HL-60/S4 treated with retinoic acid at 250 ng/mL for 4 days and 3 days (cell line): ENCODE data around the gene CCDC122.

Experiments
- in situ Hi-C: fragments of 300-500 bp; cut with MboI; formaldehyde crosslinking; loops from 2 replicates; pipeline ENCODE4 v1.7.0; 2022; ENCODE audit warnings: low sequenced_read_pairs

CCDC122 gene

GRCh38 chr13:43805071-43805468, 74.5 kb downstream of the CCDC122 start:
- in situ Hi-C loops, result no loop called here

GRCh38 chr13:43804461-43805070, 75.0 kb downstream of the CCDC122 start:
- in situ Hi-C loops, result no loop called here

GRCh38 chr13:43802511-43802910, 77.0 kb downstream of the CCDC122 start:
- in situ Hi-C loops, result no loop called here

- in situ Hi-C loops, result no loop called here
Observed at GRCh38 chr13:43800828-43801227, 78.7 kb downstream of the CCDC122 start.

DNA sequence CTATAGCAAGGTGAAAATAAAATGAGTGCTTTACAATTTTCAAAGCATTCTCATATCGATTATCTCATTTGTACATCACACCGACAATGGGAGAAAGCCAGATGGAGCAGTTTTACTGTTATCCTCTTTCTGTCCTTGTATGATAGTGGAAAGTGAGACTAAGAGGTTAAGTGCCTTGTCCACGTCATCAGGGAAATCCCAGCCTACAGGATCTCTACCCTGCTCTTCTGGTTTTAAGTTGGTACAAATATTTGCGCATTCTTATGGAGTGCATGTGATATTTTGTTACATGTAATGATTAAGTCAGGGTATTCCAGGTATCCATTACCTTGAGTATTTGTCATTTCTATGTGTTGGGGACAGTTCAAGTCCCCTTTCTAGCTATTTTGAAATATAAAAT, 80.3 kb downstream of the CCDC122 start:
- in situ Hi-C loops, result no loop called here

GRCh38 chr13:43797869-43798268, 81.7 kb downstream of the CCDC122 start:
- in situ Hi-C loops, result no loop called here

DNA sequence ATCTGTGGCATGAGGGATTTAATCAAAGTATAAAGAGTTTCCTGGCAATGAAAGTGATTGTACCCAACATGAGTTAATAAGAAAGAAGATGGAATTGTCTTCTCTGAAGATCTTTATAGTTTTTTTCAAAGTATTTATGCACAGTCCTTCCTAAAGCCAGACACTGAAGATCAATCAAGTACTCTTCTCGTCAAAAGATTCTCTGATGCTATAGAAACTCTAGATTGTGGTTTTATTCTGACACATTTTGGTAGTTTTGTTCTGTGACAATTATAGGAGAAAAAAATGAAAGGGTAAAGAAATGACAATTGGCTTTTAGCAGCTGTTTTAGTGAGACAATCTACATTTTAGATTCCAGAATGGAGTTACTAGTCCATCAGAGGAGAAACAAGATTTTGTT, 82.4 kb downstream of the CCDC122 start:
- in situ Hi-C loops, result no loop called here

- in situ Hi-C loops, result no loop called here
Observed at GRCh38 chr13:43794416-43794815, 85.1 kb downstream of the CCDC122 start.

DNA sequence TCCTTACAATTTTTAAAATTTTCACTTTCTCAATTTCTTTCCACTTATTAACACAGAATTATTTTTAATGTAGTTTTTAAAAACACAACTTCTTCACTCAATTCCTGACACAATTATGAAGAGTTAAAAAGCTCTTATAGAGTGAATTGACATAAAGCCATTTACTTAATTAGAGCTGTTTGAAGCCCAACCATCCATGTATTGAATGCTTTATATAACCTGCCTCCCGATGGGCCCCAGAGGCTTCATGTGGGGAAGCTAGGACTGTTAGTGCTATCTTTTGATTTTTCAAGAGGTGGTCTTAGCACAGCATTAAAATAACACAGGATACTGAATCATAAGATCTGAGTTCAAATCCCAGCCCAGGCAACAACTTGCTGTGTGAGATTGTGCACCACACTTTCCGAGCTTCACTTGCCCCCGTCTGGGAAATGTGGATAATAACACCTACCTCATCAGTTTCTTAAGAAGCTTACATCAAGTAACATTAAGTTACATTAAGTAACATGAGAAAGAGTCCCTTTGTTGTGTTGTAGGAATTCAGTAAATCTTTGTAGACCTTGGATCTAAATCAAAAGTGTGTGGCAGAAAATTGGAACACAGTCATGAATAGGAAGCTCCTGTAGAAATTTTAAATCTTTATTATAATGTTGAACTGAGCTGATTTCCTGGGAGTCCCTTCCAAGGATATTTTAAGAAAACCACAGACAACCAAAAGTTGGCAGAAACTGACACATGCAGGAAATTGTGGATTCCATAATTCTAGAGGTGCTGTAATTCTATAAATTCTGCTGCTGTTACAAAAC, 87.3 kb downstream of the CCDC122 start:
- in situ Hi-C loops, result no loop called here

GRCh38 chr13:43787997-43788396, 91.5 kb downstream of the CCDC122 start:
- in situ Hi-C loops, result no loop called here

DNA sequence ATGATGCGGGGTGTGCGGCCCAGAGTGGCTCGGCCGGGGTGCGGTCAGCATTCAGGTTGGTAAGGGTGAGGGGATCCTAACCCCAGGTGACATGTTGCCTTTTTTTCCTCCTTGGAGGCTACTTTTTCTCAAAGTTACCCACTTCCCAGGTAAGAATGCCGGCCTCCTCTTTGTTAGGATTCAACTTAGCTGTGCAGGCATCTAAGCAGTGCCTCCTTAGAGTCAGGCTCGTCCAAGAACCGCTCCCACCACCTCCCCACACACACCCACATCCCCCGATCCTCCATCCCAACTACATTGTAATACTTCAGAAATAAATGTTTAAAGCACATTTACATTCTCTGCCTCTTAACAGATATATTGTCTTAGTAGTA, 92.0 kb downstream of the CCDC122 start:
- in situ Hi-C loops, result no loop called here

DNA sequence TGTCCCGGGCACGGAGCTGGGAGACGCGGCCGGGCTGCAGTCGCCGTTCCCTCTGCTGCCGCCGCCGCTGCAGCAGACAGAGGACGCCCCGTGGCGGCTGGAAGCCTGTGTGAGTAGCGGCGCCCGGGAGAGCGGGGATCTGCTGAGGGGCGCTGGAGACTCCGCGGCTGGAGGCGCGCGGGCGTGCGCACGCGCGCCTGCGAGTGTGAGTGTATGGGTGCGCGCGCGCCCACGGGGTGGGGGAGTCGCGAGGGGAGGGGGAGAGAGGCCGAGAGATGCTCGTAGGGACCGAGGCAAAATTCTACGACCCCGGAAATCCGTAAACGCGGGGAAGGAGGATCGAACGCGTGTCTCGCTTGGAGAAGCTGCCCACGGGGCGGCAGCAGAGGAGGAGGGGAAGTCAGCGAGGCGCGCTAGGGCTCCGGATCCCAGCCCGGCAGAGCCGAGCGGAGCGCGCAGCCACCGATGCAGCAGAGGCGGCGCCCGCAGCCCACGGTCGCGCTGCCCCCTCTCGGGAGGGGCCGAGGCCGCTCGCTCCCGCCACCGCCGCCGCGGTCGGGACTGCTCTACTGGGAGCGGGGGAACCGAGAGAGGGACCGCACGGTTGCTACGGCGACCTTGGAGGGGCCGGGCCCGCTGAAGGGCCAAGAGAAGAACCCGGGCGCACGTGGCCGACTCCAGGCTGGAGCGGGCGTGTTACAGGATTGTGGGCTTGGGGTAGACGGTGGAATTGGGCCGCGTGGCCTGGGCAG, 92.6 kb downstream of the CCDC122 start, which contains the start of gene ENOX1:
Gene ENOX1 (minus strand): TSS at position 207 of the 752 bp plus-strand sequence.
- in situ Hi-C loops, result no loop called here

DNA sequence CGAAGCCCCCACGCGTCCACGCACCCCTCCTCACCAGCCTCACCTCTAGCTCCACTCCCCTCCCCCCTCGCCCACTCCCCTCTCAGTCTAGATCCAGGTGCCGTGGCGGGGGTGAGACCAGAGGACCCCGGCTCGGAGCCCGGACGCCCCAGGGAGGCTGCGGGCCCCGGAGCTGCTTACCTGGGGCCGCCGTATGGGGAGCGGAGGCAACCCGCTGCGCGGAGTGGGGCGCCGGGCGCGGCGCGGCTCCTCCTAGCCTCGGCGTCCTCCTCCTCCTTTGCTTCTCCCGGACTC, 93.1 kb downstream of the CCDC122 start:
- in situ Hi-C loops, result no loop called here
